ENCODE results near the gene TMEM59L.

Gene TMEM59L

GRCh38 chr19:18636183-18636968 lies 23.7 kb downstream of the TMEM59L start:
- in situ Hi-C loops (cut with MboI; ENCODE audit: low sequenced_read_pairs): no loop called here

- in situ Hi-C loops (cut with MboI; ENCODE audit: low sequenced_read_pairs): no loop called here
These were observed 24.4 kb downstream of the TMEM59L start, which contains the start of gene KLHL26 for GRCh38 chr19:18636969-18637629. KLHL26 (plus strand) TSS chr19:18637028; CDS start chr19:18637055, 27 bp downstream.

GRCh38 chr19:18637673-18638630 lies 25.3 kb downstream of the TMEM59L start:
- in situ Hi-C loops (cut with MboI; ENCODE audit: low sequenced_read_pairs): no loop called here

- in situ Hi-C loops (cut with MboI; ENCODE audit: low sequenced_read_pairs): no loop called here
These were observed 27.1 kb downstream of the TMEM59L start for GRCh38 chr19:18639706-18640243.

- in situ Hi-C loops (cut with MboI; ENCODE audit: low sequenced_read_pairs): no loop called here
These were observed 31.7 kb downstream of the TMEM59L start for GRCh38 chr19:18644196-18645034.

GRCh38 chr19:18645035-18645511 lies 32.4 kb downstream of the TMEM59L start:
- in situ Hi-C loops (cut with MboI; ENCODE audit: low sequenced_read_pairs): no loop called here

- in situ Hi-C loops (cut with MboI; ENCODE audit: low sequenced_read_pairs): no loop called here
These were observed 34.1 kb downstream of the TMEM59L start for GRCh38 chr19:18646535-18647370.

GRCh38 chr19:18647371-18647767 lies 34.7 kb downstream of the TMEM59L start:
- in situ Hi-C loops (cut with MboI; ENCODE audit: low sequenced_read_pairs): no loop called here

- in situ Hi-C loops (cut with MboI; ENCODE audit: low sequenced_read_pairs): no loop called here
These were observed 35.1 kb downstream of the TMEM59L start for GRCh38 chr19:18647807-18648206.

- in situ Hi-C loops (cut with MboI; ENCODE audit: low sequenced_read_pairs): no loop called here
These were observed 36.3 kb downstream of the TMEM59L start for GRCh38 chr19:18648973-18649315.

GRCh38 chr19:18649371-18650020 lies 36.8 kb downstream of the TMEM59L start:
- in situ Hi-C loops (cut with MboI; ENCODE audit: low sequenced_read_pairs): no loop called here

GRCh38 chr19:18650021-18650390 lies 37.3 kb downstream of the TMEM59L start:
- in situ Hi-C loops (cut with MboI; ENCODE audit: low sequenced_read_pairs): no loop called here

- in situ Hi-C loops (cut with MboI; ENCODE audit: low sequenced_read_pairs): no loop called here
These were observed 37.9 kb downstream of the TMEM59L start for GRCh38 chr19:18650468-18651041.

- in situ Hi-C loops (cut with MboI; ENCODE audit: low sequenced_read_pairs): no loop called here
These were observed 38.6 kb downstream of the TMEM59L start for GRCh38 chr19:18651300-18651699.

- in situ Hi-C loops (cut with MboI; ENCODE audit: low sequenced_read_pairs): no loop called here
These were observed 39.1 kb downstream of the TMEM59L start for GRCh38 chr19:18651733-18652132.

- in situ Hi-C loops (cut with MboI; ENCODE audit: low sequenced_read_pairs): no loop called here
These were observed 41.2 kb downstream of the TMEM59L start for GRCh38 chr19:18653853-18654252.

GRCh38 chr19:18654469-18654868 lies 41.8 kb downstream of the TMEM59L start:
- in situ Hi-C loops (cut with MboI; ENCODE audit: low sequenced_read_pairs): no loop called here

- in situ Hi-C loops (cut with MboI; ENCODE audit: low sequenced_read_pairs): no loop called here
These were observed 42.6 kb downstream of the TMEM59L start for GRCh38 chr19:18655173-18655844.

Data from HL-60/S4 treated with retinoic acid at 250 ng/mL for 4 days and 3 days (cell line).